Measurements from ENCODE around the gene HSPBAP1. TPM values are rescaled to one million over a fixed set of nuclear protein-coding genes. Genes with fewer than 3 reads are reported as not detected.

HSPBAP1 gene
- total RNA-seq, 1 experiment from 2014 or later = 9.8 TPM

GRCh38 chr3:122730240-122730639 is 63.4 kb downstream of the HSPBAP1 start:
- Histone ChIP-seq H2BK15ac (ENCODE audit: low read depth, low read length) (no peak overlapping the region), H3K79me2 (ENCODE audit: insufficient read depth, low read length) (no peaks in the 10 kb centered on the region), H3K14ac (ENCODE audit: insufficient read depth, low read length) (no peak overlapping the region)

More at GRCh38 chr3:122730240-122730639, 63.4 kb downstream of the HSPBAP1 start:
- Histone ChIP-seq H2BK12ac (ENCODE audit: insufficient read length, low read depth, low read length) (no peak overlapping the region), H3K27ac (ENCODE audit: insufficient read length, low read depth, low read length) (no peak overlapping the region), H3K4me2 (ENCODE audit: insufficient read depth, insufficient read length, low read length) (no peak overlapping the region), H2AK5ac (ENCODE audit: insufficient read length, low read length) (no peak overlapping the region), H2BK120ac (ENCODE audit: low read depth, low read length, poor library complexity, severe bottlenecking) (no peak overlapping the region), H4K20me1 (ENCODE audit: control insufficient read depth, insufficient read depth, insufficient read length) (no peaks in the 10 kb centered on the region), H3K23ac (ENCODE audit: insufficient read length, low read depth, low read length) (no peak overlapping the region), H3T11ph (ENCODE audit: low read length) (no peak overlapping the region), H3K56ac (ENCODE audit: insufficient read length, low read depth, low read length) (no peak overlapping the region), H3K79me1 (ENCODE audit: insufficient read depth, low read depth, low read length, poor library complexity, severe bottlenecking) (no peaks in the 10 kb centered on the region), H2AFZ (ENCODE audit: low read length) (no peak overlapping the region), H4K91ac (ENCODE audit: insufficient read length, low read depth, low read length) (no peak overlapping the region), H3K27me3 (ENCODE audit: insufficient read depth, low read length) (no peaks in the 10 kb centered on the region), H4K8ac (replicated peaks; ENCODE audit: insufficient read length, low read depth, low read length) (no peak overlapping the region), H3K4ac (ENCODE audit: low read depth, low read length) (no peak overlapping the region), H3K9ac (ENCODE audit: extremely low read depth, insufficient read length, low read length) (no peak overlapping the region), H3K18ac (ENCODE audit: insufficient read length, low read depth, low read length) (no peak overlapping the region), H3K4me1 (ENCODE audit: insufficient read depth, low read length) (no peaks in the 10 kb centered on the region), H2BK20ac (ENCODE audit: low read depth, low read length, poor library complexity, severe bottlenecking) (no peak overlapping the region), H4K5ac (ENCODE audit: insufficient read length, low read depth, low read length) (no peak overlapping the region), H2BK5ac (ENCODE audit: insufficient read length, low read length) (no peak overlapping the region), H3K23me2 (ENCODE audit: insufficient read length, low read depth, low read length, poor library complexity, severe bottlenecking) (no peaks in the 10 kb centered on the region), H3K9me3 (ENCODE audit: control insufficient read depth, low read depth, low read length) (no peaks in the 10 kb centered on the region)
- Mint-ChIP-seq H3K4me1 (peaks cover 8 to 9% of the 10 kb centered on the region in 2 experiments), H3K9me3 (peaks cover 34% of the 10 kb centered on the region in 2 experiments), H3K36me3 (ENCODE audit: insufficient read depth in 1 of 3, low read depth in 3 of 3) (peaks cover 21 to 43% (median 30%) of the 10 kb centered on the region in 3 experiments), H3K4me3 (no peak overlapping the region), H3K27ac (no peak overlapping the region; a peak in 1 of 7 replicates), H3K27me3 (ENCODE audit: low read depth) (no peaks in the 10 kb centered on the region; the same call in 1 of the 2 replicates)
- peak; percentile 33 for DNase-seq
- no CpG with 5 or more reads among the region's 4 CpGs for WGBS (ENCODE audit: extremely low coverage, insufficient read length, low lambda C conversion rate)
- peak; percentile 27; the same call in 1 of the 3 replicates for TF ChIP-seq CTCF (conservative IDR thresholded peaks at IDR 0.05)

Measured in H9 (cell line).